NCI-H1436 (cell line): ENCODE results near the gene NRP2.

Source experiments
- DNase-seq: peaks from one replicate; lab custom pipeline; 2025; lab: John Stamatoyannopoulos, UW

Gene NRP2

GRCh38 chr2:205658572-205658971, 23.7 kb upstream of the NRP2 start:
- no peak for DNase-seq

DNA sequence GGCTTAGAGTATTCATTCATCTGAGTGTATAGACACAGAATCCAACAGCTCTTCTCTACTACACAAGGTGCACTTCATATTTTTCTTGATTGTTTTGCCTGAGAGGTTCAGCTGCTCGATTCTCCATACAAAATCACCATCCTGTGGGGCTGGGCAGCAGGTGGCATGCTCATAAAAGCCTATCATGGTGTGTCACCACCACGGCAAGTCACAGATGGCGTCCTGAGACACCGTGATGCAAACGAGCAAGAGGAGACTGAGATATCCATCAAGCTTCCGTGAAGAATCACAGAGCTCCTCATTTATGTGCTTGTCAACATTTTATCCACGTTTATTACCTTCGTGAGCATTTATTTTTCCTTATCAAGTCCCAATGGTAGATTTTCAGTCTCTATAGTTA, 22.4 kb upstream of the NRP2 start:
- DNase-seq, result no peak

DNA sequence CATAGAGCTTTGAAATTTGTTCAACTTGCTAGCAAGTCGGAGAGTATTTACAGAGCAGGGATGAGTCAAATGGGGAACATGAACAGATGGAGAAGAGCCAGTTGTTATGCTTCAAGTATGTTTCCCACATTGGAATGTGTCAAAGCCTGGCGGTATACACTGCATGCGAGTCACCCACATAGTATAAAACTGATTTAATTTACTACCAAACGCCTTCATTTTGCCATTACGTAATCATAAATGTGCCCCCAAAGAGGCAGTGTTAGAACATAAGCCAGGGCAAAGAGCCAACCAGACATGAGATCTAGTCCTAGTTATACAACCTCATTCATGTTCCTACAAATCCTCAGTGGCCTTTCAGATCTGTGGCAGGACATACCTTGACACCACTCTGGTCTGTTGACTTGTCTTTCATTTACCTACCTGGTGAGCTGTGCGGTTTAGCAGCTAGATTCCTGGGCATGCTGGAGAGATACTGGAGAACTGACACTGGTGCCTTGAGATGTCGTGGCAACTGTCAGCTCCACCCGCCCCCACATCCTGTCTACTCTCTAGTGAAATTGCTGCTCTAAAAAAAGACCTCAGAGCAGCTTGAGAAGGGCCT, 21.7 kb upstream of the NRP2 start:
- DNase-seq, result no peak

DNA sequence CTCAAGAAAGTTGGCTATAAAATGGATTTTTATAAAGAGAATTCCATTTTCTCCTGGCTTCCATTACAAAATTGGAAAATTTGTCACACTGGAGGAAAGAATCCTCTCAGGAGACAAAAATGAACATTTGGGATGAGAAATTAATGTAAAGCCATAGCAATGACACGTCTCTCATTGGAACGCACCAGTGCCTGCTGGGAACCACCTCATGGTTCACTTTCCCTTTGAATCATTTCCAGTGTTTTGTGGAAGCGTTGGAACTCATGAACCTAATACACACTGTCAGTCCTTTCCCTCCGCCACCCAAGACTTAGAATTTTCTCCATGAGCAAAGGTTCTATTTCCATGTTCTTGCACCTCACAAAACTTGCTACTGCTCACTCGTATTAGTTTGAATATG, 21.0 kb upstream of the NRP2 start:
- no peak for DNase-seq

DNA sequence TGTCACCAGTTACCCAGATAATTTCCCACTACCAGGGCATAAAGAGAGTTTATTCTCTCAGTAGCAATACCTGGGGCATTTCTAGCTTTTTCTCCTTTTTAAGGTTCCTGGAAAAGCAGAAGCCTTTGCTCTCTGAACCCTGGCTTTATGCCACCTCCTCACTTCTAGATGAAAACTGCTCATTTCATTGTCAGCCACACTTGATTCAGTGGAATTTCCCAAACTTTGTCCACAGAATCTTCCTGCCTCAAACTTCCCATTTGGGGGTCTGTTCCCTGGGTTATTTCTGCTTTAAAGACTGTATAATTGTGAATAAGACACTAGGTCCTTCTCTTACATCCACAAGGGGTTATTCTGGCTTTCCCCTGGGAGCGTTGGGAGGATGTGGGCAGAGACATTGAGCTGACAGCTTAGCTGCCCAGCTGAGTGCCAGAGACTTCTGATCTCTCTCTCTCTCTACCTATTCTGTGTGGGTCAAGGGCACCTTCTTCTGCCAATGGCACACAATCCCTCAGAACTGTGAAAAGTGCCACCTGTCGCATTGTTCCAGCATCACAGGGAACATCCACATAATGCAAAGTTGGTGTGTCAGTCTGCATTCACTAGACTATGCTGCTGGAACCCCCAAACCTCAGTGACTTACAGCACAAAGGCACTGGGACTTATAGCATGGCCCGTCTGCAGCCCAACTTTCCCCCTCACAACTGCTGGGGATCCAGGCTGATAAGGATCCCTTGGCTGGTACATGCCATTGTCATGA, 19.9 kb upstream of the NRP2 start:
- no peak for DNase-seq

GRCh38 chr2:205665791-205666190, 16.5 kb upstream of the NRP2 start:
- DNase-seq, result no peak

GRCh38 chr2:205670292-205670691, 12.0 kb upstream of the NRP2 start:
- no peak for DNase-seq

GRCh38 chr2:205673312-205673711, 9.0 kb upstream of the NRP2 start:
- DNase-seq, result no peak

DNA sequence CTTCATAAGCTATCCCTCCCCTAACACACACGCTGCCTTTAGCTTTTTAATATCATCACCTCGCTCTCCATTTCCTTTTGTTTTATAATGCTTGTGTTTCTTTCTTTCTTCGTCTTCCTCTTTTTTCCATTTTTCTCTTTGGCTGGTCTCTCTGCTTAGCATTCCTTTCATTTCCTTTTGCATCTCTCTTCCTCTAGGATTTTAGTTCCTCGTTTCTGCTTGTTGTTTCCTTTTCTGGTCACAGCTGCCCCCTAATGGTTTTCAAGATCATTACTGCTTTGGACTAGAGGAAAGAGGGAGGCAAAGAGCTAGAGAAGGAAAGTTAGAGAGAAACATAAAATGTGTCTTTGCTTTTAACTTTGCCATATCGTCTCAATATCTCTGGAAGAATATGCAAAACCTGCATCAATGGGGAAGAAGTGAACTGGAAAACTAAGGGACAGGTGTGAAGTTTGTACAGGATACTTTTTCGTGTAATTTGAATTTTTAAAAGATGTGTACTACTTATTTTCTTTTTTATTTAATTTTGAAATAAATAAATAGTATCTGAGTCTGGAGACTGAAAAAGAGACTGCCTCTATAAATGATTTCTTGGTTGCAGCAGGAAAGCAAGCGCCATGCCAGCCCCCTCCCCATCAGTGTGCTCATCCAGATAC, 6.3 kb upstream of the NRP2 start:
- DNase-seq, result peak; percentile 35

- DNase-seq, result no peak
Measured at GRCh38 chr2:205678541-205679142, 3.7 kb upstream of the NRP2 start.

- no peak for DNase-seq
Measured at GRCh38 chr2:205679410-205680009, 2.8 kb upstream of the NRP2 start.

DNA sequence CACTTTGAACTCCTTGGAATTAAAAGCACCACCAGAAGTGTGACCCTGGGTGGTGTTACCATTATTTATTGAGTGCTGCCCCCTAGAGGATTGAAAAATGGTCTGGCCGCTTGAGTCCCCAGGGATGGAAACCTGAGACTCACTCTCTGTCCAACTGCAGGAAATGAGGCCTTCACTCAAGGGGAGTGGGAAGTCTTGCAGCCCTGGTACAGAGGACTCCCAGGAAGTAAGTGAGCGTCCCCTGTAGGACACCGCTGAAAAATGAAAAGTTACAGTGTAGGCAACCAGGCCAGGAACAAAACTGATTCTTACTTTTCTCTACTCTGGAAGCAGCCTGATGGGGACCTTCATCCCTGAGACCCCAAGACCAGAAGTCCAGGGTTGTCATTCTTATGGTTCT, 2.2 kb upstream of the NRP2 start:
- peak; percentile 90 for DNase-seq

- no peak for DNase-seq
Measured at GRCh38 chr2:205680903-205681302, 1.4 kb upstream of the NRP2 start.

GRCh38 chr2:205681401-205682238, 681 bp upstream of the NRP2 start:
- no peak for DNase-seq

GRCh38 chr2:205682971-205683501, 735 bp downstream of the NRP2 start:
- no peak for DNase-seq

- no peak for DNase-seq
Measured at GRCh38 chr2:205683502-205684367, 1.4 kb downstream of the NRP2 start.

DNA sequence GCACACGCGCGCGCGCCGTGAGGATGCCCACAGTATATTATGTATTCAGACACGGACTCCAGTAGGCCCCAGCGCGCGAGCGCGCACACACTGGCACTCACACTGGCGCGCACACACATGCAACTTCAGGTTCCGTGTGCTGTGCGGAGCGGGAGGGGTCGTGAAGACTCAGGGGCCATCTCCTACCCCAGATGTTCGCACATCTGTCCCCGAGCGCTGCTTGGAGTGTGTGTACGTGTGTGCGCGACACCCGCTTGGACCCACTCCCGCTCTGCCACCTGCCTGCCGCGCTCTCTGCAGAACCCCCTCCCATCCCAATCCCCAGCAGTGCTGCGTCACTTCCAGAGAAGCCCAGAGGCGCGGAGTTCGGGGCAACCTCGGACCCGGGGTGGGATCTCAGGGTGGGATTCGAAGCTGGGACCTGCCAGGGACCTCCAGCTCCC, 2.6 kb downstream of the NRP2 start:
- no peak for DNase-seq

DNA sequence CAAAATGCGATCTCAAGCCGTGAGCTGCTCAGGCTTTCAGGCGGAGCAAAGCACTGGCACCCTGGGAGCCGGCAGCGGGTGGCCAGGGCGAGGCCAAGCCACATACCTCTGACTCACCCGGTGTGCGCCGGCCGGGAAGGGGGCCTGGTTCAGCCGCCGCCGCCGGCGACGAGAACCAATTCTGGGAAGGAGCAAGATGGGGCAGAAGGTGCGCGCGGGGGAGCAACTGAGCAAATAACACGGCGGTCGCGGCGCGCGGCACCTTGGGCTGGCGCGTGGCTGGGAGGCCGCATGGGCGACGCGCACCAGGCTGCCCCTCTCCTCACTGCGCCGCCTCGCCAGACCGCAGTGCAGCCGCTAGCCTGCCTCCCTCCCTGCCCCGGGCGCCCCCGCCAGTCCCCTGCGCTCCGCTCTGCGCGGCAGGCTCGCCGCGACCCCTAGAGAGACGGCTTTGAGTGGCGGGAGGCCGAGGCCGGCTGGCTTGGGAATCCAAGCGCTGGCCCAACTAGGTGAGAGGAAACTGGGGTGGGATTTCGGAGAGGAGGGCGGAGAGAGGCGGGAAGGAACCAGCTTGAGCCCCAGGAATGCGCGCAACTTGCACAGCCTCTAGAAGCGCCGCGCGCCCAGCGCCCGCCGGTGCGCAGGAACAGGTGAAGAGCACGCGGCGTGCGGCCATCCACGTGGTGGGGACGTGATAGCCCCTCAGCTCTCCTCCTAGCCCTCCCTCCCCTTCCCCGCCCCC, 3.2 kb downstream of the NRP2 start:
- no peak for DNase-seq

DNA sequence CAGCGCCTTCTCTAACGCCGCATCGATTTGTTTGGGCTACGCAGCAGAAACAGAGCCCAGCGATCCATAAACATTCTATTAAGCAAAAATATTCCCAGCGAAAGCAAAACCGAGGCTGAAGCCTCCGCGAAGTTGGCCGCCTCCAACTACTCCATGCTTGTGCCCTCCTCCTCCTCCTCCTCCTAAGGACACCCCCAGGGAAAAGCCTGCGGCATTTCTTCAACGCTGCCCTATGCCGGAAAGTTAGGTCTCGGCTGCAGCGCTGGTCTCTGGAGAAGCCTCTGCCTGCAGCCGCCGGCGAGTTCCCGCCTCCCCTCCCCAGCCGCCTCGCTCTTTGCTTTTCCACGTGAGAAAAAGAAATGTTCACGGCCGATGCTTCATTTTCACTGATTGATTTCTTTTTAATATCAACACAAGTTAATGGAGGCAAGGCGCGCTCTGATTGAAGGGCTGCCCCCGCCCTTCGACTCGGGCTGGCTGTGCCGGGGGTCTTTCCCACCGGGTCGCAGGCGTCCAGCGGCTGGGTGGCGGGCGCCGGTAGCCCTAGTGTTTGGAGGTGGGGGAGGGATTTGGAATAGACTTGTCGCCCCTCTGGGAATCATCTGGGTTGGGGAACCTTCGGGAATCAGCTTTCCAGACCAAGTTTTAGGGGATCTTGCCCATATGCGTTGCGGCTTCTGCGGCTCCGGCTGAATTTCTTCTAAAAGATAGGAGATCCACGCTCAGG, 3.9 kb downstream of the NRP2 start:
- no peak for DNase-seq
